ENCODE data around the gene KCNAB1.
"Not testable (repeated sequence)": the region's sequence is repeated elsewhere in the genome, so short reads cannot be mapped to it uniquely, and the experiment has no call there.

The KCNAB1 gene

DNA sequence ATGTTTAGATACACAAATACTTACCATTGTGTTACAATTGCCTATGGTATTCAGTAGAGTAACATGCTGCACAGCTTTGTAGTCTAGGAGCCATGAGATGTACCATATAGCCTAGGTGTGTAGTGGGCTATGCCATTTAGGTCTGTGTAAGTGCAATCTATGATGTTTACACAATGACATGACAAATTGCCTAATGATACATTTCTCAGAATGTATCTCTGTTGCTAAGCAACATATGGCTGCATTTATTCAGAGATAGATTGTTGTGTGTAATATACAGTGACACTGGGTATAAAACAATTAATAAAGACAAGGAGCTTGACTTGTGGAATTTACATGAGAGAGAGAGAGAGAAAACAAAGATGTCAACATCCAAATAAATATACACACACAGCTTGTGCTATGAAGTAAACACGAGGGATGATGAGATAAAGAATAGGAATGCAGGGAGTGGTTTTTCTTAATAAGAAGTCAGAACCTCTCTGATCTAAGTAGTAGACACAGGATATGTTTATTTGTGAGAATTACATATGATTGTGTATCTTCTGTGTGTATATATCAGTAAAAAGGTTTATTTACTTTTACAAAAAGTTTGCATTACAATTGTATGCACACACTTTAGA lies 110.0 kb downstream of the KCNAB1 start:
- TF ChIP-seq, protein P1, sequence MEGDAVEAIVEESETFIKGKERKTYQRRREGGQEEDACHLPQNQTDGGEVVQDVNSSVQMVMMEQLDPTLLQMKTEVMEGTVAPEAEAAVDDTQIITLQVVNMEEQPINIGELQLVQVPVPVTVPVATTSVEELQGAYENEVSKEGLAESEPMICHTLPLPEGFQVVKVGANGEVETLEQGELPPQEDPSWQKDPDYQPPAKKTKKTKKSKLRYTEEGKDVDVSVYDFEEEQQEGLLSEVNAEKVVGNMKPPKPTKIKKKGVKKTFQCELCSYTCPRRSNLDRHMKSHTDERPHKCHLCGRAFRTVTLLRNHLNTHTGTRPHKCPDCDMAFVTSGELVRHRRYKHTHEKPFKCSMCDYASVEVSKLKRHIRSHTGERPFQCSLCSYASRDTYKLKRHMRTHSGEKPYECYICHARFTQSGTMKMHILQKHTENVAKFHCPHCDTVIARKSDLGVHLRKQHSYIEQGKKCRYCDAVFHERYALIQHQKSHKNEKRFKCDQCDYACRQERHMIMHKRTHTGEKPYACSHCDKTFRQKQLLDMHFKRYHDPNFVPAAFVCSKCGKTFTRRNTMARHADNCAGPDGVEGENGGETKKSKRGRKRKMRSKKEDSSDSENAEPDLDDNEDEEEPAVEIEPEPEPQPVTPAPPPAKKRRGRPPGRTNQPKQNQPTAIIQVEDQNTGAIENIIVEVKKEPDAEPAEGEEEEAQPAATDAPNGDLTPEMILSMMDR (IDR thresholded peaks at IDR 0.05; ENCODE audit: low read length, missing control alignments), result no peak
- no peak for DNase-seq (ENCODE audit: low read depth)
- H3K4me3 ChIP-seq (replicated peaks; ENCODE audit: low read depth, low read length), result no peak overlapping the region

DNA sequence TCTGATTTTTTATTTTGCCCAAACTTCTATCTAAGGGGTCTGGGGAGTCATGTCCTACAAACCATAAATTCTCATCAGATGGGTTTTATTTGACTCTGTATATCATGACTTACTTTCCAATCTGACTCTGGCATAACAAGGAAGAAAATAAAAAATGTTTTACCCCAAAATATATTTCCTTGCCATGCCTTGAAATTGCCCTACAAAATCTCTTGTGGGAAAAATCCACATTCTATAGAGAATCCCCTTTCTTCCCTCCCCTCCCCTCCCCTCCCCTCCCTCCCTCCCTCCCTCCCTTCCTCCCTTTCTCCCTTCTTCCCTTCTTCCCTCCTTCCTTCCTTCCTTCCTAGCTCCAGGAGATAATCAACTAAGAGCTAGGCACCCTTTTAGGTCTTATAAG lies 110.8 kb downstream of the KCNAB1 start:
- H3K4me3 ChIP-seq (replicated peaks; ENCODE audit: low read depth, low read length); DNase-seq (ENCODE audit: low read depth): not testable (repeated sequence)

DNA sequence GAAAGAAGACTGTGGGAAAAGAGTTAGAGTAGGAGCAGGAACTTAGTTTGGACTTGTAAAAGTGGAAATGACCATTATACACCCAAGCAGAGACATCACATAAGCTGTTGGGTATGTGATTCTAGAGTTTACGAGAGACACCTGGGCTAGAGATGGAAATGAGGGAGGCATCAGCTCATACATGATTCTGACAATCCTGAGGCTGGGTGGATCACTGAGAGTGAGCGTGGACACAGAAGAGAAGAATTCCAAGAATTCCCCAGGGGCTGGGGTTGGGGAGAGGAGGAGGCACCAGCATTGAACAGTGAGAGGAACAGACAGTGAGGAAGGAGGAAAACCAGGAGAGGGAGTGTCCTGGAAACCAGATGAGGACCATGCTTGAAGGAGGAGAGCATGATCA lies 113.5 kb downstream of the KCNAB1 start:
- TF ChIP-seq, protein P1 (IDR thresholded peaks at IDR 0.05; ENCODE audit: low read length, missing control alignments), result no peak
- no peak for DNase-seq (ENCODE audit: low read depth)
- no peak overlapping the region for H3K4me3 ChIP-seq (replicated peaks; ENCODE audit: low read depth, low read length)

DNA sequence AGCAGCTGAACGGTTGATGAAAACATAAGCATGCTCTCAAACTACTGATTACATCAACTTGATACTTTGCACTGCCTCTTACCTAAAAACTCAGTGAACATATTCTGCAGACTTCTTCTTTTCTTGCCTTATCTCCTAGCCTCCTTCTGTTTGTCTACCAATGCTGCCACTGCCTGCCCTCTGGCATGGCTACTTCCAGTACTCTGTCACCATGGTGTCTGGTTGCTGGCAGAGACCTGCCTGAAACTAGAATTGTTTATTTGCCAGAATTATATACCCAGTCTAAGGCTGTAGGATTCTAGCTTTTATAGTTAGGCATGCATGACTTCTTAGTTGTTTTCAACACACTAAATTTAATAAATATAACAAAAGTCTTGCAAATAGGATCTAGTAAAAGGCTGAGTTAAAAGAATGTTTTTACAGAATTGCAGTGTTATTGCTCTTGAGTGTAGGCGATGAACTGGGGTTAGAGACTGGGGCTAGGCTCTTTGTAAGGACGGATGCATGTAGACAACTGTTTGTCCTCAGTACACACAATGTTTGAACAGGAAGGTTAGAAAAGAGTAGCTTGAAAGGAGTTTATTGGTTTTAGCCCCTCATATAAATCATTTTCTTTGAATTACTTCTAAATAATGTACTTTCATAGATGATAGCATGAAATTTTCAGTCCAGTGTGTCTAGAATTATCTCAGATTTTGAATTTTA lies 116.3 kb downstream of the KCNAB1 start:
- no peak overlapping the region for H3K4me3 ChIP-seq (replicated peaks; ENCODE audit: low read depth, low read length)
- no peak for DNase-seq (ENCODE audit: low read depth)
- TF ChIP-seq, protein P1 (IDR thresholded peaks at IDR 0.05; ENCODE audit: low read length, missing control alignments), result no peak

DNA sequence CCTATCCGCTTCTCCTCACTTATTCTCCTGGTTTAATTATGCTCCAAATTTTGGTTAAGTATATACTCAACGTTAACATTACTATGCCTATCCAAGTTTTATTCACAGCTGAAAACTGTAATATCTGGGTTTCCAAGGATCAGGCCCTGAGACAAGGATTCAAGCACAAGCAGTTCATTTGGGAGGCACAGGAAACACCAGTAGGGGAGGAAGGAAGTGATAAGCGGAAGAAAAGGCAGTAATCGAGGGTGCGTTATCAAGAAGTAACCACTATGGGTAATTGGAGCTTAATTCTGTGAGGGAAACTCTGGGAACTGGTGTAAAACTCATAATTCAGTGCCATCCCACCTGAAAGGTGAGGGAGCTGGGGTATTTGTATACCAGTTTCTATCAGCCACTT lies 120.3 kb downstream of the KCNAB1 start:
- no peak for DNase-seq (ENCODE audit: low read depth)
- TF ChIP-seq, protein P1 (IDR thresholded peaks at IDR 0.05; ENCODE audit: low read length, missing control alignments), result no peak
- H3K4me3 ChIP-seq (replicated peaks; ENCODE audit: low read depth, low read length), result no peak overlapping the region

DNA sequence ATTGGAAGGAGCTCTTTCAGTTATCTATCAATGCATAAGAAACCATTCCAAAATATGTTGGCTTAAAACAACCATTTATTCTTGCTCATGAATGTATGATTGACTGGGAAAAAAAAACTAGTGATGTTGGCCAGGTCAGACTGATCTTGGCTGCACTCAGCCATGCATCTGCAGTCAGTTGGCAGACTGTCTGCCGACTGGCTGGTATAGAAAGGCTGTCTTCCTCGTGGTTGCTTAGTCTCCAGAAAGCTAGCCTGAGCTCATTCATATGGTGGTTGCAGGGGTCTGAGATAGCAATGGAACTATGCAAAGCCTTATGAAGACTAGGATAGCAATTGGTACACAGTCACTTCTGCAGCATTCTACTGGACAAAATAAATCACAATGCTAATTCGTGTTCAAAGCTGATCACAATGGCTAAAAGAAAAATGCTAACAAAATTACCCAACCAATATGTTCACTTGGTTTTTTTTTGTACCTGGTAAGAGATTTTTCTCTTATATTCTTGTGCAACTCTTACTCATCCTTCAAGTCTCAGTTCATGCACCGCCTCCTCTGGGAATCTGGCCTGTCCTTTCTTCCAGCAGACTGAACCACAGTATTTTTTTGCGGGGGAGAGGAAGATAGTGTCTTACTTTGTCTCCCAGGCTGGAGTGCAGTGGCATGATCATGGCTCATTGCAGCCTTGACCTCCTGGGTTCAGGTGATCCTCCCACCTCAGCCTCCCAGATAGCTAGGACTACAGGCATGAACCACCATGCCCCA lies 126.8 kb downstream of the KCNAB1 start:
- TF ChIP-seq, protein P1 (IDR thresholded peaks at IDR 0.05; ENCODE audit: low read length, missing control alignments), result no peak

DNA sequence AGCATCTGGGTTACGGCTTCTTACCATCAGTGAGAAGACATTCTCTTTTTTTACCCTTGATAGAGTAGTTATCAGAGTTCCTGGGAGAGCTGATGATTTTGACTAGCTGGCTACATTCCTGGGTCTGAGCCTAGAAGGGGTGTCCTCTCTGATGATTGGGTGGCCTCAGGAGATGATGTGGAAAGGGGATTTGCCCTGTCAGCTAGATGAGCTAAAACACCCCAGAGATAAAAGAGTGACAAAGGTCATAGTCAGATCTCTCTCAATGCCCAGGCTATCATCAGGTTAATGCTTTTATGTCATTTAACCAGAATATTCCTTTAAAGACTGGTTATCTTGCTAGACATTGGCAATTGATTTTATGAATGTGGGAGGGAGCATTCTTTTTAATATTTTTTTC lies 130.2 kb downstream of the KCNAB1 start:
- no peak for DNase-seq (ENCODE audit: low read depth)
- TF ChIP-seq, protein P1 (IDR thresholded peaks at IDR 0.05; ENCODE audit: low read length, missing control alignments), result no peak
- no peak overlapping the region for H3K4me3 ChIP-seq (replicated peaks; ENCODE audit: low read depth, low read length)

More for the DNA sequence above, 126.8 kb downstream of the KCNAB1 start:
- peak; percentile 28 for DNase-seq (ENCODE audit: low read depth)
- H3K4me3 ChIP-seq (replicated peaks; ENCODE audit: low read depth, low read length), result no peak overlapping the region
